HG03469 (cell line): Measurements from ENCODE around the gene DDX11.
"Not testable (repeated sequence)": the region's sequence is repeated elsewhere in the genome, so short reads cannot be mapped to it uniquely, and the experiment has no call there.

ENCODE experiments used
- ATAC-seq: cut with Tn5 transposase; IDR thresholded peaks from one replicate; pipeline ENCODE4 v1.9.1; 2021; ENCODE audit warnings: mild to moderate bottlenecking, moderate library complexity, moderate number of reproducible peaks; ENCODE audit not compliant: unreplicated experiment

DDX11 gene

GRCh38 chr12:31073527-31074332 is at the start of gene DDX11:
TSS of gene DDX11 (plus strand) at chr12:31073860. CDS start at chr12:31078394, 4,534 bp downstream.
- peak; percentile 85 for ATAC-seq

GRCh38 chr12:31026202-31026601 is 47.5 kb upstream of the DDX11 start:
- no peak for ATAC-seq

- not testable (repeated sequence) for ATAC-seq
Measured at GRCh38 chr12:31027006-31027405, 46.7 kb upstream of the DDX11 start.

GRCh38 chr12:31029468-31029867 is 44.2 kb upstream of the DDX11 start:
- ATAC-seq, result no peak

- no peak for ATAC-seq
Measured at GRCh38 chr12:31029916-31030562, 43.6 kb upstream of the DDX11 start.

- no peak for ATAC-seq
Measured at GRCh38 chr12:31031951-31032335, 41.7 kb upstream of the DDX11 start.

- ATAC-seq, result no peak
Measured at GRCh38 chr12:31033146-31033545, 40.5 kb upstream of the DDX11 start.

GRCh38 chr12:31033681-31034080 is 40.0 kb upstream of the DDX11 start:
- ATAC-seq, result no peak

GRCh38 chr12:31034372-31034771 is 39.3 kb upstream of the DDX11 start:
- ATAC-seq, result no peak

- no peak for ATAC-seq
Measured at GRCh38 chr12:31035226-31035625, 38.4 kb upstream of the DDX11 start.

GRCh38 chr12:31035967-31036665 is 37.5 kb upstream of the DDX11 start:
- no peak for ATAC-seq

- no peak for ATAC-seq
Measured at GRCh38 chr12:31037028-31037427, 36.6 kb upstream of the DDX11 start.

GRCh38 chr12:31037931-31038330 is 35.7 kb upstream of the DDX11 start:
- ATAC-seq, result no peak

- ATAC-seq, result no peak
Measured at GRCh38 chr12:31041033-31041564, 32.6 kb upstream of the DDX11 start.

GRCh38 chr12:31050143-31050542 is 23.5 kb upstream of the DDX11 start:
- ATAC-seq, result not testable (repeated sequence)

- not testable (repeated sequence) for ATAC-seq
Measured at GRCh38 chr12:31050548-31050947, 23.1 kb upstream of the DDX11 start.

GRCh38 chr12:31051692-31052091 is 22.0 kb upstream of the DDX11 start:
- ATAC-seq, result peak; percentile 61

- ATAC-seq, result not testable (repeated sequence)
Measured at GRCh38 chr12:31052121-31052520, 21.5 kb upstream of the DDX11 start.

GRCh38 chr12:31052666-31053439 is 20.8 kb upstream of the DDX11 start:
- not testable (repeated sequence) for ATAC-seq

GRCh38 chr12:31053944-31054343 is 19.7 kb upstream of the DDX11 start:
- not testable (repeated sequence) for ATAC-seq

GRCh38 chr12:31057671-31058070 is 16.0 kb upstream of the DDX11 start:
- no peak for ATAC-seq
